Omental fat pad (tissue), 4 donors: ENCODE results near the gene ARHGEF10L. TPM values are rescaled to one million over a fixed set of nuclear protein-coding genes. Genes with fewer than 3 reads are reported as not detected.

ENCODE experiments used
- ATAC-seq: fragments of 150-250 bp; one replicate; pipeline ENCODE4 v1.9.1; 2016; ENCODE audit warnings: mild to moderate bottlenecking, moderate library complexity; ENCODE audit not compliant: low FRiP score
- DNase-seq: peaks from one replicate; pipeline ENCODE4 v3.0.0-alpha.2; 2019; ENCODE audit warnings: low spot score
- CTCF ChIP-seq, 3 donors: fragments of 450-650 bp; IDR thresholded peaks; one replicate each; pipeline ENCODE4 v1.5.1; 2016 to 2017; ENCODE audit warnings: antibody characterized with exemption in 3 of 3, mild to moderate bottlenecking in 3 of 3, moderate library complexity in 2 of 3
- total RNA-seq, 4 donors: library from RNA; depleted of rRNA; stranded (reverse); fragments of >200 nt; gene quantifications; one replicate each; pipeline ENCODE4 v1.1.0, GENCODE V29; 2016

The ARHGEF10L gene
- total RNA-seq, 4 donors from 2014 or later: 17.3 to 59.0 (median 39.9) TPM

- DNase-seq: no peak
- no peak for TF ChIP-seq CTCF (IDR thresholded peaks at IDR 0.05)
- ATAC-seq: no peak
Measured at GRCh38 chr1:17639703-17640340, 100.3 kb downstream of the ARHGEF10L start.

- DNase-seq (no peak), ATAC-seq (no peak)
- no peak for TF ChIP-seq CTCF (IDR thresholded peaks at IDR 0.05)
Measured at GRCh38 chr1:17640393-17640792, 100.9 kb downstream of the ARHGEF10L start.

GRCh38 chr1:17640975-17641374 lies 101.5 kb downstream of the ARHGEF10L start:
- DNase-seq (no peak), ATAC-seq (no peak)
- no peak for TF ChIP-seq CTCF (IDR thresholded peaks at IDR 0.05)

GRCh38 chr1:17642169-17642568 lies 102.7 kb downstream of the ARHGEF10L start:
- no peak for ATAC-seq
- no peak for DNase-seq
- TF ChIP-seq CTCF (IDR thresholded peaks at IDR 0.05): no peak

- ATAC-seq: no peak
- TF ChIP-seq CTCF (IDR thresholded peaks at IDR 0.05): no peak
- no peak for DNase-seq
Measured at GRCh38 chr1:17642943-17643342, 103.4 kb downstream of the ARHGEF10L start.

GRCh38 chr1:17643861-17644703 lies 104.6 kb downstream of the ARHGEF10L start:
- no peak for DNase-seq
- TF ChIP-seq CTCF (IDR thresholded peaks at IDR 0.05): no peak

More at GRCh38 chr1:17643861-17644703, 104.6 kb downstream of the ARHGEF10L start:
- no peak for ATAC-seq
